Keratinocyte (primary cell): ENCODE data around the gene CAPNS1. TPM values are rescaled to one million over a fixed set of nuclear protein-coding genes. Genes with fewer than 3 reads are reported as not detected.

Source experiments
- DNase-seq: peaks from one replicate; pipeline ENCODE4 v3.0.0-alpha.2; 2011; ENCODE audit warnings: low read depth, missing footprints, low spot score
- FAIRE-seq: peaks from 2 replicates; lab custom pipeline; 2011; peaks lifted over from hg19 to GRCh38; lab: Jason Lieb, UNC
- H2AFZ ChIP-seq: 2 replicates; pipeline ENCODE4 v1.6.0; 2012; ENCODE audit warnings: low read length, control low read depth, inconsistent platforms; ENCODE audit not compliant: control insufficient read depth
- H3K27ac ChIP-seq: 2 replicates; pipeline ENCODE4 v1.5.1; 2011; ENCODE audit warnings: low read length; ENCODE audit not compliant: control insufficient read depth, insufficient read depth
- H3K27me3 ChIP-seq: 3 replicates; pipeline ENCODE4 v1.6.0; 2011; ENCODE audit warnings: low read length; ENCODE audit not compliant: control insufficient read depth, insufficient read depth; ENCODE audit errors: extremely low read depth
- H3K36me3 ChIP-seq, 2 experiments: 2 replicates in 1 of 2; 3 replicates in 1 of 2; pipeline ENCODE4 v1.5.1; 2011; ENCODE audit warnings: low read length in 2 of 2, mild to moderate bottlenecking in 1 of 2; ENCODE audit not compliant: control insufficient read depth in 2 of 2, insufficient read depth in 2 of 2; ENCODE audit errors: extremely low read depth in 1 of 2
- H3K4me1 ChIP-seq: 3 replicates; pipeline ENCODE4 v1.5.1; 2011; ENCODE audit warnings: low read length; ENCODE audit not compliant: control insufficient read depth, insufficient read depth; ENCODE audit errors: extremely low read depth
- H3K4me2 ChIP-seq: 3 replicates; pipeline ENCODE4 v1.6.0; 2011; ENCODE audit warnings: low read depth, low read length; ENCODE audit not compliant: control insufficient read depth, insufficient read depth; ENCODE audit errors: extremely low read depth
- H3K4me3 ChIP-seq, 3 experiments: fragments of 200-600 bp in 1 of 3; sonication (generic) in 1 of 3; 2 replicates in 2 of 3; 3 replicates in 1 of 3; pipeline ENCODE4 v1.5.1; 2011 to 2016; ENCODE audit warnings: low read length in 3 of 3, mild to moderate bottlenecking in 3 of 3, control low read depth in 2 of 3, inconsistent platforms in 1 of 3, low read depth in 1 of 3, mixed read lengths in 1 of 3, mixed run types in 1 of 3, moderate library complexity in 1 of 3; ENCODE audit not compliant: control insufficient read depth in 2 of 3, insufficient read depth in 2 of 3; ENCODE audit errors: extremely low read depth in 1 of 3
- H3K79me2 ChIP-seq: 2 replicates; pipeline ENCODE4 v1.6.0; 2012; ENCODE audit warnings: low read length; ENCODE audit not compliant: control insufficient read depth, insufficient read depth
- H3K9ac ChIP-seq: 3 replicates; pipeline ENCODE4 v1.6.0; 2011; ENCODE audit warnings: low read length; ENCODE audit not compliant: control insufficient read depth, insufficient read depth; ENCODE audit errors: extremely low read depth
- H3K9me1 ChIP-seq: 3 replicates; pipeline ENCODE4 v1.6.0; 2011; ENCODE audit warnings: low read length; ENCODE audit not compliant: control insufficient read depth, insufficient read depth; ENCODE audit errors: extremely low read depth
- H3K9me3 ChIP-seq: 2 replicates; pipeline ENCODE4 v1.5.1; 2012; ENCODE audit warnings: low read depth, low read length; ENCODE audit not compliant: control insufficient read depth
- H4K20me1 ChIP-seq: 3 replicates; pipeline ENCODE4 v1.6.0; 2011; ENCODE audit warnings: low read length; ENCODE audit not compliant: control insufficient read depth, insufficient read depth; ENCODE audit errors: extremely low read depth
- EZH2 ChIP-seq: IDR thresholded peaks from one replicate; pipeline ENCODE4 v1.6.1; 2012; ENCODE audit warnings: inconsistent platforms, mild to moderate bottlenecking, low read length, moderate library complexity
- dilution Hi-C: fragments of 300-500 bp; cut with MboI; formaldehyde crosslinking; loops from one replicate; pipeline ENCODE4 v1.7.0; 2020; ENCODE audit warnings: low sequenced_read_pairs; ENCODE audit not compliant: extremely low pct_ligation_motif_present
- polyA plus RNA-seq, 5 experiments: library from polyadenylated mRNA; depleted of rRNA in 3 of 5; stranded (reverse) in 3 of 5; stranded (forward) in 1 of 5; unstranded in 1 of 5; fragments of >200 nt; gene quantifications; 1 replicate in 1 of 5; 2 replicates in 3 of 5; 3 replicates in 1 of 5; pipeline versions ENCODE4 v1.2.1 to v1.2.3, GENCODE V29; 2011 to 2012; ENCODE audit warnings: missing spikeins in 2 of 5, low read depth in 1 of 5, low replicate concordance in 1 of 5
- TF ChIP-seq, protein P1 (sequence below), 3 experiments: IDR thresholded peaks in 1 of 3; conservative IDR thresholded peaks in 1 of 3; optimal IDR thresholded peaks in 1 of 3; 2 replicates in 2 of 3; 3 replicates in 1 of 3; pipeline versions ENCODE3 to v1.5.1; 2011; ENCODE audit warnings: low read length in 3 of 3, mild to moderate bottlenecking in 3 of 3, moderate library complexity in 2 of 3, control low read depth in 1 of 3, inconsistent platforms in 1 of 3; ENCODE audit not compliant: insufficient read depth in 2 of 3; ENCODE audit errors: extremely low read depth in 1 of 3

CAPNS1 gene
- polyA plus RNA-seq, 1 donor (not counting 4 experiments of a cell fraction or from before 2014, with no cell fraction given): 884 TPM

DNA sequence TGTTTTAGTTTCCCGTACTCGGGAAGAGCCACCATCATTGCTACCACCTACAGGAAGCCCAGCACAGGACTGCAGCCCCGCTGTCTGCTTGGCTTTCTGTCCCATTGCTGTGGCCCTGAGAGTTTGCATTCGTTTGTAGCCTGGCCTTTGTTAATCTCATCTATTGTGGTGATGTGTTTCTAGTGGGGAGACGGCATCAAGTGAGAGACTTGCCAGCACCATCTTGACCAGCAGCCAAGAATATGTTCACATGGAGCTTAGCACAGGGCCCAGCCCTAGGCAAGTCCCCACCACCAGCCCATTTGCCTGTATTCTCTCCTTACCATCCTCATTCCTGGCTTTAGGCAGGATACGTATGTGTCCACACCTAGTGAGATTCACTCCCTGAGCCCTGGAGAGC lies 46.2 kb upstream of the CAPNS1 start:
- no peaks in the 10 kb centered on the region for H4K20me1 ChIP-seq
- H3K79me2 ChIP-seq: no peaks in the 10 kb centered on the region
- H3K9me3 ChIP-seq: no peaks in the 10 kb centered on the region
- no peak overlapping the region for H3K27ac ChIP-seq
- no peaks in the 10 kb centered on the region for H3K9me1 ChIP-seq
- dilution Hi-C loops: no loop called here
- TF ChIP-seq, protein P1, sequence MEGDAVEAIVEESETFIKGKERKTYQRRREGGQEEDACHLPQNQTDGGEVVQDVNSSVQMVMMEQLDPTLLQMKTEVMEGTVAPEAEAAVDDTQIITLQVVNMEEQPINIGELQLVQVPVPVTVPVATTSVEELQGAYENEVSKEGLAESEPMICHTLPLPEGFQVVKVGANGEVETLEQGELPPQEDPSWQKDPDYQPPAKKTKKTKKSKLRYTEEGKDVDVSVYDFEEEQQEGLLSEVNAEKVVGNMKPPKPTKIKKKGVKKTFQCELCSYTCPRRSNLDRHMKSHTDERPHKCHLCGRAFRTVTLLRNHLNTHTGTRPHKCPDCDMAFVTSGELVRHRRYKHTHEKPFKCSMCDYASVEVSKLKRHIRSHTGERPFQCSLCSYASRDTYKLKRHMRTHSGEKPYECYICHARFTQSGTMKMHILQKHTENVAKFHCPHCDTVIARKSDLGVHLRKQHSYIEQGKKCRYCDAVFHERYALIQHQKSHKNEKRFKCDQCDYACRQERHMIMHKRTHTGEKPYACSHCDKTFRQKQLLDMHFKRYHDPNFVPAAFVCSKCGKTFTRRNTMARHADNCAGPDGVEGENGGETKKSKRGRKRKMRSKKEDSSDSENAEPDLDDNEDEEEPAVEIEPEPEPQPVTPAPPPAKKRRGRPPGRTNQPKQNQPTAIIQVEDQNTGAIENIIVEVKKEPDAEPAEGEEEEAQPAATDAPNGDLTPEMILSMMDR (optimal IDR thresholded peaks at IDR 0.05 in 1 of 3, IDR thresholded peaks at IDR 0.05 in 1 of 3, conservative IDR thresholded peaks at IDR 0.05 in 1 of 3; ENCODE audit: extremely low read depth in 1 of 3, insufficient read depth in 2 of 3, low read length in 3 of 3): no peak
- TF ChIP-seq EZH2: no peak
- H3K4me1 ChIP-seq: no peaks in the 10 kb centered on the region
- no peaks in the 10 kb centered on the region for H3K27me3 ChIP-seq
- peaks cover 1 to 6% of the 10 kb centered on the region in 2 experiments for H3K36me3 ChIP-seq
- no peak for DNase-seq
- no peak for FAIRE-seq
- no peak overlapping the region for H3K9ac ChIP-seq
- H3K4me2 ChIP-seq: no peak overlapping the region
- H2AFZ ChIP-seq: no peak overlapping the region
- H3K4me3 ChIP-seq: no peak overlapping the region

DNA sequence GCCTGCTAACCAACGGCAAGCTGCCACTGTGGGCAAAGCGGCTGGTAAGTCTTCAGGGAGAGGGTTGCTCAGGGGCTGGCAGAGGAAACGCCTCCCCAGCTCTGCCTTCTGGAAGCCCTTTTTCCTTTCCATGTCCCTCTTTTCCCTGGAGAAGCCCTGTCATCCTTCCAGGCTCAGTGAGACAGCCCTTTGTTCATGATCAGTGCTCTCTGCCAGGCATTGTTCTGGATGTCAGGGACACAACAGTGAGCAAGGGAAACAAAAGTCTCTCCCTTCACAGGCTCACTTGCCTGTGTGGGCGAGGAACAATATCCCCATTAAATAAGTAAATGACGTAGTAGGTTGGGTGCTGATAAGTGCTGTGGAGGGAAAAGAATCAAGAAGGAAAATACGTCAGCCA lies 42.8 kb upstream of the CAPNS1 start:
- Histone ChIP-seq H4K20me1 (no peaks in the 10 kb centered on the region), H2AFZ (no peak overlapping the region), H3K4me3 (no peak overlapping the region), H3K27me3 (no peaks in the 10 kb centered on the region), H3K36me3 (peaks cover 1 to 2% of the 10 kb centered on the region in 2 experiments), H3K9me1 (no peaks in the 10 kb centered on the region), H3K4me1 (peaks cover 12% of the 10 kb centered on the region), H3K9me3 (no peaks in the 10 kb centered on the region), H3K27ac (no peak overlapping the region), H3K9ac (no peak overlapping the region), H3K4me2 (no peak overlapping the region), H3K79me2 (no peaks in the 10 kb centered on the region)
- dilution Hi-C loops: no loop called here
- TF ChIP-seq EZH2: no peak
- TF ChIP-seq, protein P1 (optimal IDR thresholded peaks at IDR 0.05 in 1 of 3, IDR thresholded peaks at IDR 0.05 in 1 of 3, conservative IDR thresholded peaks at IDR 0.05 in 1 of 3; ENCODE audit: extremely low read depth in 1 of 3, insufficient read depth in 2 of 3, low read length in 3 of 3): no peak
- DNase-seq: no peak
- FAIRE-seq: no peak
